OCI-LY1 (cell line): ENCODE measurements around the gene SEC16A.

Experiments used
- CTCF ChIP-seq: fragments of 200-600 bp; sonication (generic), shearing (Covaris generic); IDR thresholded peaks from 2 replicates; pipeline ENCODE4 v1.5.1; 2017; ENCODE audit warnings: mild to moderate bottlenecking, antibody characterized with exemption, low read length, moderate library complexity, mixed read lengths
- EZH2 ChIP-seq: fragments of 200-600 bp; sonication (generic), shearing (Covaris generic); IDR thresholded peaks from 2 replicates; pipeline ENCODE4 v1.8.0; 2017; ENCODE audit warnings: borderline replicate concordance, mixed run types, mild to moderate bottlenecking, antibody characterized with exemption, low read length, moderate library complexity, mixed read lengths

- TF ChIP-seq CTCF (no peak), EZH2 (no peak)
Observed at GRCh38 chr9:136525841-136526499, 43.1 kb upstream of the SEC16A start.
